Fibroblast of pulmonary artery (primary cell): Measurements from ENCODE around the gene BCR.

Experiments
- DNase-seq: peaks from one replicate; pipeline ENCODE4 v3.0.0-alpha.2; 2010; ENCODE audit warnings: low read depth
- H3K4me3 ChIP-seq: replicated peaks from 2 replicates; pipeline ENCODE4 v1.5.1; 2011; ENCODE audit warnings: low read depth, mild to moderate bottlenecking, control low read depth, low read length, moderate library complexity
- TF ChIP-seq, protein P1 (sequence below): IDR thresholded peaks from 2 replicates; pipeline ENCODE4 v1.5.1; 2011; ENCODE audit warnings: mild to moderate bottlenecking, control low read depth, low read length, inconsistent platforms; ENCODE audit errors: missing control alignments

Gene BCR

DNA sequence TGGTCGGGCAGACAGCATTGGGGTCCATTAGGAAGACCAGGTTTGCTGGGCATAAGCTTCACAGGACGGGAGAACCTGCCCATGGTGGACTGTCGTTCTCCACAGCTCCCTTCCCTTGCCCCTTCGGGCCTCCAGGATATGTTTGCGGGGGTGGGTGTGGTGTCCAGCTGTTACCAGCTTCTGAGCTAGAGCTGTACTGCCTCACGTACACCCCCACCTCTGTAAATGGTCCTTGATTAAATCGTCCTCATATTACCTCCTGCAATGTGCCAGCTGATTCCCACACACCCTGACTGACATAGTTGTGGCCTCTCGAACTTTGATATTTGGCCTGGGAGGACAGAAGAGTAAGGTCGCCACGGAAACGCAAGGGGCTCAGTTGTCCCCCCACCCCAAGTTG is 16.2 kb upstream of the BCR start:
- TF ChIP-seq, protein P1, sequence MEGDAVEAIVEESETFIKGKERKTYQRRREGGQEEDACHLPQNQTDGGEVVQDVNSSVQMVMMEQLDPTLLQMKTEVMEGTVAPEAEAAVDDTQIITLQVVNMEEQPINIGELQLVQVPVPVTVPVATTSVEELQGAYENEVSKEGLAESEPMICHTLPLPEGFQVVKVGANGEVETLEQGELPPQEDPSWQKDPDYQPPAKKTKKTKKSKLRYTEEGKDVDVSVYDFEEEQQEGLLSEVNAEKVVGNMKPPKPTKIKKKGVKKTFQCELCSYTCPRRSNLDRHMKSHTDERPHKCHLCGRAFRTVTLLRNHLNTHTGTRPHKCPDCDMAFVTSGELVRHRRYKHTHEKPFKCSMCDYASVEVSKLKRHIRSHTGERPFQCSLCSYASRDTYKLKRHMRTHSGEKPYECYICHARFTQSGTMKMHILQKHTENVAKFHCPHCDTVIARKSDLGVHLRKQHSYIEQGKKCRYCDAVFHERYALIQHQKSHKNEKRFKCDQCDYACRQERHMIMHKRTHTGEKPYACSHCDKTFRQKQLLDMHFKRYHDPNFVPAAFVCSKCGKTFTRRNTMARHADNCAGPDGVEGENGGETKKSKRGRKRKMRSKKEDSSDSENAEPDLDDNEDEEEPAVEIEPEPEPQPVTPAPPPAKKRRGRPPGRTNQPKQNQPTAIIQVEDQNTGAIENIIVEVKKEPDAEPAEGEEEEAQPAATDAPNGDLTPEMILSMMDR, result no peak
- no peak for DNase-seq
- H3K4me3 ChIP-seq, result no peak overlapping the region

DNA sequence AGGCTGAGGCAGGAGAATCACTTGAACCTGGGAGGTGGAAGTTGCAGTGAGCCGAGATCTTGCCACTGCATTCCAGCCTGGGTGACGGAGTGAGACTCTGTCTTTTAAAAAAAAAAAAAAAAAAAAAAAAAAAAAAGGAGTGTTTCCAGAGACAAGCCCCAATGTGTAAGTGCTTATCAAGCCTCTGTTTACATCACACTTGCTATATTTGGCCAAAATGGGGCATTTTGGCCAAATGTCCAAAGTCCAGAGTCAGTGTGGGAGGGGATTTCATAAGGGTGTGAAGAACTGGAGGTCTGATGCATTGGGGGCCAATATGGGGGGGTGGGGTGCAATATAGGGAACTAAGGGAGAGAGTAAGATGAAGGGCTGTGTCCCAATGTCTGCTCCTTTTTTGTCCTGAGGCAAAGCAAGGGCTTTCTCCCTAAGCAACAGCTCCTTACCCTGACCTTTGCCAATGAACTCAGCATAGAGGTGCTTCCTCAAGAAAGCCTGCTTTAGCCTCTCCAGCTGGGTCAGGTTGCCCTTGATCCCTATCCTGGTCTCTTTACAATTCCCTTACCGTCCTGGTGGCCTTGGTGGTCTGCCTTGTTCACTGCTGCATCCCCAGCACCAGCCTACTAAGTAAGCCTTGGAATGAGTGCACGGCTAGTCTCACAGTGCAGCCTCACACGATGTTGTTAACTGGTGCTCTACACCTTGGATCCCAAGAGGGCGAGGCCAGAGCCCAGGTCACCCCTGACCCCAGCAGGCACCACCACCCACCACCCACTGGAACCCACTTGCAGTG is 14.1 kb upstream of the BCR start:
- TF ChIP-seq, protein P1, result no peak
- DNase-seq, result no peak
- no peak overlapping the region for H3K4me3 ChIP-seq

DNA sequence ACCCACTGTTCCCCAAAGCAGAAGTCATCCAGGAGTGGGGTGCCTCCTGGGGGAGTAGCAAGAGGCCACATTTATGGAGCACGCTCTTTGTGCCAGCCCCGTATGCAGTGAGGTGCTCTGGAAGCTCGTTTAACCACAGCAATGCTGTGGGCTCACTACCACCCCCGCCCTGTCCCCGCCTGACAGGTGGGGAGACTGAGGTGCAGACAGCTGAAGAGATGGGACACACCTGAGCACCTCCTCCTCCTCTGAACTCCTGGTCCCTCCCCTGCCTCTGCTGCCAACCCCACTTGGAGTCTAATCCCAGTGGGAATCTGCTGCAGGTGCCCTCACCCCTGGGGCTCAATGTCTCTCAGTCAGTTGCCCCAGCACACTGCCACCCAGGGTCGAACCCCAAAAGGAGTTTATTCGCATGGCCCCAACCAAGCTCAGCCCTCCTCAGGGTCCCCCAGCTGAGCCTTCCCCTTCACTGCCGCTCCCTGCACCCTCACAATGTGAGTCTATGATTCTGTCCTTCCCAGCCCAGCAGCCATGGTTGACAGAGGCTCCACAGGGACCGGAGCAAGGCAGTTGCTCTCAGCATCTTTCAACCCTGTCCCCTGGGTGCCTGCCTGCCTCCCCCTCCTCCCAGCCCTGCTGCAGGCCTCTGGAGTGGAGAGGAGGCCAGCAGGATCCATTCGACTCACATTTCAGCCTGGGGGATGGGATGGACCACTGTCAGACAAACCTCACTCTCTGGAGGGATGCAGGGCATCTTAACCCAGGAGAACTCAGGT is 13.3 kb upstream of the BCR start:
- H3K4me3 ChIP-seq, result no peak overlapping the region
- no peak for DNase-seq
- TF ChIP-seq, protein P1, result no peak

DNA sequence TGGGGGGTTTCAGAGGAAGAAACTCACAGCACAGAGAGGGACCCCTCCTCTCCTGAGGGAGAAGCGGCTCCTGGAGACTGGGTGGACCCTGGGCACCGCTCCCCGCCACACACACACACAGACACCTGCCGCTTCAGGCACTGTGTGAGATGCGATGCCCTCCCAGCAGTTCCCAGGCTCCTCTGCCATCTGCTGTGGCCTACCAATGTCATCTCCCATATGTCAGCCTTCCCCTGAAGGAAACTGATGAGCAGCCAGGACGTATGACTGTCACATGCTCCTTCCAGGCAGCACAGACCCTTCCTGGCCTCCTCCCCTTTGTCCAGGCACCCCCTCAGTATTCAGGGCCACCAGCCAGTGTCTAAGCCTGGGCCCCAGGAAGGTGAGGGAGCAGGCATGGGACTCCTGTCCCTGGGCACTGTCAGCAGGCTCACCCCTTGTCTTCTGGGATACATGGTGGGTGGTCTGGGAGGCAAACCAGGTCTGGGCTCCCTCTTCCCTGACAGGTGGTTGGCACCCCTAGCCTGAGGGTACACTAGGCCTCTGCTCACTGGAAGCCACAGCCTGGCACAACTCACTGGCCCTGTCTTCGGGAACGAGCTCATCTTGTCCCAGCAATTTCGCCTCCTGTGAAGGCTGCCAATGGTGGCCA is 11.8 kb upstream of the BCR start:
- no peak for DNase-seq
- TF ChIP-seq, protein P1, result no peak
- H3K4me3 ChIP-seq, result no peak overlapping the region

DNA sequence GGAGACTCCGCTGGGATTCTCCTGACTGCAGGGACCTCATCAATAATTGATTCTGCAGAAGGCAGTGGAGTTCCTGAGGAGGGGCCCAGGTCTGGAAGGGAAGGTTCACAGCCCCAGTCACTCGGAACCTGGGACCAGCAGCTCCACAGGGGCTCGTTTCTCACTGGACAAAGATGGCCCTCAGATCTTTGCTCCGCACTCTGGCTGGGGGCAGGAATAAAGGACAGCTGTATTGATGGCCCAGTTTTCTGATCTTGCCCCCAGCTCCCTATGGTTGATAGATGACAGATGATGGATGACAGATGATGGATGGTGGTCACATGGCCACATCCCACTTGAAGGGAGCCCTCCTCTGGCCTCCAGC is 11.3 kb upstream of the BCR start:
- no peak overlapping the region for H3K4me3 ChIP-seq
- DNase-seq, result no peak
- TF ChIP-seq, protein P1, result no peak

DNA sequence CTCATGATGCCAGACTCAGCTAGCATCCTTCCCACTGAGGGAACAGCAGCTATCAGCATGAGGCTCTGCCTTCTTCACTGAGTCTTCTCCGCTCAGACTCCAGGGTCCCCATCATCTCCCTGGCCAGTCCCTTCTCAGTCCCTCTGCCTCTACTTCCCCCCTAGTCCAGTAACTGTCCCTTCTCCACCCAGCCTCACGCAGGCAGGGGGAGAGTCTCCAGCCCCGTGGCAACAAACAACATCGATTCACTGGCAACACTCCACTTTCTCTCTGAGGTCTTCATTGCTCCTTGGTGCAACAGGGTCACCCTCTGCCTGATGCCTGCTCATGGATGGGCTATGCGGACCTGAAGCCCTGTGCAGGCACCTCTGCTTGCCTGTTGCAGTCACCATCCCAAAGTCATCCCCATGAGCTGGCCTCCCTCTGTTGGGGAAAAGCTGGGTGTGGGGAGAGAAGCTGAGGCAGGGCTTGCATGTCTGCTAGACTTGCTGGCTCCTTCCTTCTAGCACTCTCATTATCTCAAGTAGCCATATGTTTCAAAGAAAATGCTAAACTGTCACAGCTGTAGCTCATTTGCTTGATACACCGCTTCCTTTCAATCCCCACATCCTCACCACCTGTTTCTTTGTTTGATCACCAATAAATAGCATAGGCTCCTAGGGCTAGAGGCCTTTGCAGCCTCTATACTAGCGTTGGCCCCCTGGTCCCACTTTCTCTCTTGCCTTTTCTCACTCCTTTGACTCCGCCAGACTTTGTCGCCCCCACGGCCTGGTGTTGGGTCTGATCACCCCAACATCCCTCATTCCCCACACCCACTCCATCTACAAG is 4.3 kb upstream of the BCR start:
- TF ChIP-seq, protein P1, result no peak
- no peak for DNase-seq
- no peak overlapping the region for H3K4me3 ChIP-seq
